Parathyroid adenoma (tissue), 2 donors: Measurements from ENCODE around the gene CDK11B.

Experiments
- H2AFZ ChIP-seq: fragments of 300-600 bp; sonication (generic); one replicate; pipeline ENCODE4 v1.7.0; 2017; ENCODE audit warnings: antibody characterized with exemption, mild to moderate bottlenecking
- H3K27ac ChIP-seq: fragments of 300-600 bp; sonication (generic); one replicate; pipeline ENCODE4 v1.7.0; 2017
- H3K27me3 ChIP-seq: fragments of 300-600 bp; sonication (generic); one replicate; pipeline ENCODE4 v1.7.0; 2017; ENCODE audit warnings: low read length; ENCODE audit not compliant: control insufficient read depth, insufficient read depth
- H3K36me3 ChIP-seq: fragments of 300-600 bp; sonication (generic); one replicate; pipeline ENCODE4 v1.7.0; 2017; ENCODE audit warnings: low read length; ENCODE audit not compliant: control insufficient read depth, insufficient read depth
- H3K4me1 ChIP-seq: fragments of 300-600 bp; sonication (generic); one replicate; pipeline ENCODE4 v1.7.0; 2017; ENCODE audit warnings: control low read depth
- H3K4me2 ChIP-seq: fragments of 300-600 bp; sonication (generic); one replicate; pipeline ENCODE4 v1.7.0; 2017; ENCODE audit warnings: low read length
- H3K4me3 ChIP-seq: fragments of 300-600 bp; sonication (generic); one replicate; pipeline ENCODE4 v1.7.0; 2017; ENCODE audit warnings: low read depth, low read length
- H3K79me2 ChIP-seq: fragments of 300-600 bp; sonication (generic); one replicate; pipeline ENCODE4 v1.7.0; 2017; ENCODE audit warnings: control low read depth
- H3K9ac ChIP-seq: fragments of 300-600 bp; sonication (generic); one replicate; pipeline ENCODE4 v1.7.0; 2017; ENCODE audit warnings: mild to moderate bottlenecking
- H3K9me3 ChIP-seq: fragments of 300-600 bp; sonication (generic); one replicate; pipeline ENCODE4 v1.7.0; 2017; ENCODE audit warnings: low read length; ENCODE audit not compliant: control insufficient read depth
- CTCF ChIP-seq: fragments of 300-600 bp; sonication (generic); IDR thresholded peaks from one replicate; pipeline ENCODE4 v1.7.0; 2017; ENCODE audit warnings: antibody characterized with exemption, mild to moderate bottlenecking
- donor health status: primary hyperparathyroidism.

Gene CDK11B

GRCh38 chr1:1594602-1595260 lies 64.1 kb downstream of the CDK11B start:
- Histone ChIP-seq H3K9ac (no peak overlapping the region), H3K4me1 (no peaks in the 10 kb centered on the region), H3K4me3 (no peak overlapping the region), H3K79me2 (no peaks in the 10 kb centered on the region), H2AFZ (no peak overlapping the region), H3K9me3 (no peaks in the 10 kb centered on the region), H3K27me3 (no peaks in the 10 kb centered on the region), H3K27ac (no peak overlapping the region), H3K36me3 (no peaks in the 10 kb centered on the region), H3K4me2 (no peak overlapping the region)
- TF ChIP-seq CTCF, result no peak

- H3K4me1 ChIP-seq, result no peaks in the 10 kb centered on the region
- no peak overlapping the region for H3K27ac ChIP-seq
- no peaks in the 10 kb centered on the region for H3K27me3 ChIP-seq
- no peaks in the 10 kb centered on the region for H3K79me2 ChIP-seq
- no peak overlapping the region for H3K4me2 ChIP-seq
- no peak overlapping the region for H3K9ac ChIP-seq
- no peaks in the 10 kb centered on the region for H3K9me3 ChIP-seq
- no peaks in the 10 kb centered on the region for H3K36me3 ChIP-seq
- no peak for TF ChIP-seq CTCF
- no peak overlapping the region for H3K4me3 ChIP-seq
- H2AFZ ChIP-seq, result no peak overlapping the region
Observed at GRCh38 chr1:1593834-1594601, 64.8 kb downstream of the CDK11B start.

GRCh38 chr1:1591452-1591851 lies 67.4 kb downstream of the CDK11B start:
- Histone ChIP-seq H3K36me3 (no peaks in the 10 kb centered on the region), H3K4me1 (no peaks in the 10 kb centered on the region), H3K27me3 (no peaks in the 10 kb centered on the region), H3K4me3 (no peak overlapping the region), H3K79me2 (no peaks in the 10 kb centered on the region), H3K9me3 (no peaks in the 10 kb centered on the region), H3K4me2 (no peak overlapping the region), H3K9ac (no peak overlapping the region), H2AFZ (no peak overlapping the region), H3K27ac (no peak overlapping the region)
- TF ChIP-seq CTCF, result no peak
